Cerebellar nuclear complex (tissue), 1 donor: ENCODE data around the gene USH1G.
"Not testable (repeated sequence)": the region's sequence is repeated elsewhere in the genome, so short reads cannot be mapped to it uniquely, and the experiment has no call there.

Experiments
- DNase-seq, 2 experiments: peaks; one replicate each; lab custom pipeline; 2025; lab: John Stamatoyannopoulos, UW

Gene USH1G

GRCh38 chr17:74874615-74875037 is 48.4 kb downstream of the USH1G start:
- DNase-seq: no peak

GRCh38 chr17:74873874-74874614 is 49.0 kb downstream of the USH1G start:
- no peak for DNase-seq

GRCh38 chr17:74873037-74873873 is 49.8 kb downstream of the USH1G start:
- peak; percentile 99 for DNase-seq

GRCh38 chr17:74872313-74873036 is 50.6 kb downstream of the USH1G start, which contains the start of gene FDXR:
FDXR (minus strand) TSS chr17:74872994; CDS start chr17:74872944, 50 bp downstream.
- no peak for DNase-seq

DNA sequence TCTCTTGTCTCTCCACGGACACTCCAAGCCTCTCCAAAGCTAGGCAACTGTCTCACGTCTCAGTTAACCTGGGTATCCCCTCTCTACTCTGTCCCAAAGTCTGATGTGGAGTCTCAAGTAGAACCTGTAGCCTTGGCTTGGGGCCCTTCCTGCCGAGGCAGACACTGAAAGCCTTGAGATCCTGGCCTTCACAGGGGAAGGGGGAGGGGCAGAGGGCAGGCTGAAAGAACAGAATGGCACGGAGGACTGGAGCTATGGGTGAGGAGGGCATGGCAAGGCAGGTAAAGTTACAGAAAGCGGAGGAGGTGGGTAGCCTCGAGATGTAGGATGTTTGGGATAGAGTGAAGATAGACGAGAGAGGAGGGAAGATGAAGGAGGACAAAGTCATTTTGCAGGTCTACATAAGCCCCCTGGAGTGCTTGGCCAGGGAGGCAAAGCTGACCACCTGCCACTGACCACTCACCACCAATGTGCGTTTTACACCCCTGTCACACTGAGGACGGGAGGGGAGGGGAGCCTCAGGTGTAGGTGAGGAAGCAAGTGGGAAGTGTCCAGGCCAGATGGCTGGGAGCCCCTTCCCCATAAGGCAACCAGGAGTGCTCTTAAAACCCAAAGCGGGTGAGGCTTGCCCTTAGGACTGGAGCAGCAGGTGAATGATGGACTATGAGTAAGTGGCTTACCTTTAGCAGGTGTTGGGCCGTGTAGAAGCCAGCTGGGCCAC is 51.5 kb downstream of the USH1G start:
- no peak for DNase-seq

- DNase-seq: no peak
Measured at GRCh38 chr17:74870512-74870911, 52.5 kb downstream of the USH1G start.

- not testable (repeated sequence) for DNase-seq
Measured at GRCh38 chr17:74870028-74870427, 53.0 kb downstream of the USH1G start.

DNA sequence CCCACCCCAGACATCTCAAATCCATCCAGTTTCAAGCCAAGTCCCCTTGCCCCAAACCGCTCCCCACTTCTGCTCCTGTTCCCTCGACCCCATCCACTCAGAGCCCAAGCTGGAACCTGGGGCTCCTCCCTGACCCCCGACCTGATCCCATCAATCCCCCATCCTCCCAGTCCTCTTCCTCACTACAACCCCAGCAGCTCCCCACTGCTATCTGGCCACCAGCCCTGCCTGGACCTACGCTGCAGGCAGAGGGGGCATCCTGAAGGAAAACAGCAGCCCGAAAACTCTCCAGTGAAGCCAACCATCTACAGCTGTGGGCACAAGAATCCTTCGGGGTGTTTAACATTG is 54.2 kb downstream of the USH1G start:
- DNase-seq: no peak

DNA sequence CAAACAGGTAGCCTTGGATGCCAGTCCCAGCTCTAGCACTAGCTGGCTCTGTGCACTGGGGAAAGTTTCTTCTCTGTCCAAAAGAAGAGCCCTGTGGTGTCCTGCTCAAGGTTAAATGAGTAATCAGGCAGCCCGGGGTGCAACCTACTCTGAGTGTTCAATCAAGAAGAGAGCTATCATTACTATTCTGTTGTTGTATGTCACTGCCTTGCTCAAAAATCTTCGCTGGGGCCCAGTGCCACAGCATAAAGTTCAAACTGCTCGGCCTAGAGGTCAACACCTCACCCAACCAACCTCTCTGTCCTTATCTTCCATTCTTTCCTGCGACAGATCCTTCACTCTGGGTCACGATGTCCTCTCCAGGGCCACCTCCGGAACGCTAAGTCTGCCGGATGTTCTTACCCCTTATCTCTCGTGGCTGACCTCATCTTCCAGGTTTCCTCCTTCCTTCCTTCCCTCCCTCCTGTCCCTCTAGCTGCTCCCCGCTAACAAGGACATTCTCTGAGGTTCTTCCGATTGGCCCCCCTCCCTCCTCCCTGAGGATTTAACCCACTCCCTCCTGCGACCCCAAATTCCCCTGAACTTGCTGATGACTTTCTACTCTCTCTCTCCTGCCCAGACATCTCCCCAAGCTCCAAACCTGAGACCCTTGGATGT is 54.7 kb downstream of the USH1G start:
- no peak for DNase-seq

DNA sequence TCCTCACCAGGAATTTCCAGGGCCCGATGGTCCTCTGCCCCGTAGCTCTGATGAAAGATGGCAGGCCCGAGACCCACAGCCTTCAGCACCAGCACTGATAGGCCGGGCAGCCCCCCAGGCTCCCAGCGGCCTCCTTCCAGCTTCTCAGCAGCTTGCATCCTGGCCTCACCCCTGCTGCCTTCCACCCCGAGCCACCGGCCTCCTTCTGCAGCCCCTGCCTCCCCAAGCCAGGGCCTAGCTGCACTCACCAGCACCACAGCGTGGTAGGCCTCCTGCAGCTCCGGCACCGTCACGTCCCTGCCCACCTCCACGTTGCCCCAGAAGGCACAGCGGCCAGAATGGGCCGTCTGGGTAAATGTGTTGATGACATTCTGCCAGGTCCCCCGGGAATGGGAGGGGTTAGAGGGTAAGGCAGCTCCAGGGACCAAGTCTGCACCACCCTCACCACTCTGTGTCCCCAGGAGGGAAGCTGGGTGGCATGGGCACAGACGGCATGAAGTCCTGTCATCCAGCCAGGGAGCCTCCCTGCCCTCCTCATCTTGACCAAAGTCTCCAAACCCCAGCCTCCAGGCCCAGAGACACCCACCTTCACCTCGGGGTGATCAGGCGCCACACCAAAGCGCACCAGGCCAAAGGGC is 56.7 kb downstream of the USH1G start:
- DNase-seq: no peak
